ENCODE results near the gene RERE.
"Not testable (repeated sequence)": the region's sequence is repeated elsewhere in the genome, so short reads cannot be mapped to it uniquely, and the experiment has no call there.

Gene RERE

DNA sequence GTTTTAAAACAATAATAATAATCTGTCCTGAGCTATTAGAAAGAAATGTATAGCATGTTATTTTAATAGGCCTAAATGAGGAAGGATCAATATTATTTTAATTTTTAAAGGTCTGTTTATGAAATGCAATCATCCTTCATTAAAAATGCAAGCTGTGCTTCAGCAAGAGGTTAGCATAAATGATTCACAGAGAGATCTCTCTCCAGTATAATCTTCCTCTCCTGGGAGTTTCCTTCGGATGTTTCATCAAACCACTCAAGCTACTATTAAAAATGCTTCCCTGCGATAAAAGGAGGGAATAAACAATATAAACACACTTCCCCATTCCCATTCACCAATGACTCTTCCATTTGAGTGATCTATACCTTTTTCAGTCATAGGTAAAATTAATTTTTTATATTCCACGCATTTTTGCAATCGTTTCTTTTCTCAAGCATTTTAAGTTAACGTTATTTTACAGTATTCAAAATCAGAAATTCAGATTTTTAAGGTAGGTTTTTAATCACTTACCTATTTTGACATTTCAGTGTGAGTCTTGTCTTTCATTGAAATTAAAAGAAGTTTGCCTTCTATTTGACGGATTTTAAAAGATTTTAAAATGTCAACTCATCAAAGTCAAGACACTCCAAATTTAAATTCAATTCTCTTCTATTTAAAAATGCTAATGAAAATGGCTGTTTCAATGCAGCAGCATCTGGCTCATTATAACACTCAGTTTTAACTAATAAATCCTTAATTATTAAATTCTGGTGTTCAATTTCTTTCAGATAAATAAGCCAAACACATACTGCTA lies 64.3 kb downstream of the RERE start:
- no peak for DNase-seq (ENCODE audit: low read depth in 2 of 2)

DNA sequence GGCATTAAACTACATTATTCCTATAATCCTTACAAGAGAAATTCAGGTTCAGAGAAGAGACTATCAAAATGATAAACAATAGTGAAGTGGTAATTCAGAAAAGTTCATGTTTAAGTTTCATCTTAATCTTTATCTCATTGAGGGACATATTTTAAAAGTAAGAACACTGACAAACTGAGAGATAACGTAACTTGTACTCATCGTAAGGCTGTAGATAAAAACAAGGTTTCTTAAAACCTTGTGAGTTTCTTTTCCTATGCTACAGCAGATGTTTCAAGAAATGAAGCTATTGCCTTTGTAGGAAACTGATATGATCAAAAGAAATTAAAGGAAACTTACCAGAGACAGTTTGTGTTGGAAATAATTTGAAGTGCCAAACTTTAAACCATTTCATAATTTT lies 65.0 kb downstream of the RERE start:
- no peak for DNase-seq (ENCODE audit: low read depth in 2 of 2)

DNA sequence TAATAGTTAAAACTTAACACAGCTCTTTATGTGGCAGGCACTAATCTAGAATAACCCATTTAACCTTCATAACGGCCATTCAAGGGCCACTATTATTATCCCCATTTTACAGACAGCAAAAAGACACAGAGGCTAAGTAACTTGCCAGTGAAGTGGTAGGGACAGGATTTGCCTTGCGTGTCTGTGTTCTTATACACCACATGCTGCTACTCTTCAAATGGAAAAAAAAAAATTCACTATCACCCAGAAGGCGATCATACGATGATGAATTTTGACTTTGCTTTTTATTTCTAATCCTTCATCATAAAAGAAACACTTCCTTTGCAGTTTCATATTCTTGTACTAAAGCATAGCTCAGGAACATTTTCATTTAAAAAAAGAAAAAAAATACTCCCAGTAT lies 65.5 kb downstream of the RERE start:
- DNase-seq (ENCODE audit: low read depth in 2 of 2), result no peak

DNA sequence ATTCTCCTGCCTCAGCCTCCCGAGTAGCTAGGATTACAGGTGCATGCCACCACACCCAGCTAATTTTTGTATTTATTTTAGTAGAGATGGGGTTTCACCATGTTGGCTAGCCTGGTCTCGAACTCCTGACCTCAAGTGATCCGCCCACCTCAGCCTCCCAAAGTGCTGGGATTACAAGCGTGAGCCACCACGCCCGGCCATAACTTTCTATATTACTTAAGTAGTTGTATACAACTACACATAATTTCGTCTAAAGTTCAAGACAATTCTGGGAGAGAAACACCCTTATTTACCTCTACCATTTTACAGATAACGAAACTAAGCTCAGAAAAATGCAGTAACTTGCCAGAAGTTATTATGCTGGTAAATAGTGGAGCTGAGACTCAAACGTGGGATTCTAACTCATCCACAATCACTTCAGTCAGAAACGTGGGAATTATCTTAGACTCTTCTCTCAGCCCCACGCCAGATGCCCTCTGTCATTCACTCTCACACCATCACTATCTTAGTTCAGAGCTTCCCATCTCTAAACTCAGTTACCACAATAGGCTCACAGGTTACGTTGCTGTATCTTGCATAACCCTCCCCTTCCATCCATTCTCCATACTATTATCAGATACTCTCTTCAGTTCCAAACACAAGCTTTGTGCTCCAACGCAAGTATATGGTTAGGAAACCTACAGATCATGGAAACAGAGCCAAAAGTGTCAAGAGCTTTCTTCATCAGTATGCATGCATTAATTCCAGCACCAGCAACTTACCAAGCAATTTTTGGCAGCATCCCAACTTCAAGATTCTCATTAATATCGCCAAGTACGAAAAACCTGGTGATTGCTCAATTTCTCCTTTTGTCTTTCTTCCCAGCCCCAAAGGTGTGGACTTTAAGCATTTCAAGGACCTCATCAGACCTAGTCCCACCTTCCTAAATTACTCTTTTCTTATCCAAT lies 69.3 kb downstream of the RERE start:
- DNase-seq (ENCODE audit: low read depth in 2 of 2), result no peak

DNA sequence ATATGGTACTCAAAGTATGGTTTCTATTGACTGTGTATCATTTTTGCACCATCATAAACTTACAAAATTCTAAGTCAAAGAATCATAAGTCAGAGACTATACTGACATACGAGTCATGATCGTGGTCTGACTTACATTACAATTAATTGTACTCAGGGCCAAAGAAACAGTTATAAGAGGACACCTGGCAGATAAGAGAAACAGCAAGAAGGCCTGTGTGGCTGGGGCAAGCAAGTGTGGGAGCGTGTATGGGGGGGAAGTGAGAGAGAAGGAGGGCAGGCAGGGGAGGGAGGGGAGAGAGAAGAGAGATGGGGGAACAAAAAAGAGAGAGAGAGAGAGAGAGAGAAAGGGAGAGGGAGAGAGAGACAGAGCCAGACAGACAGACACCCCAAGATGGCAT lies 70.9 kb downstream of the RERE start:
- no peak for DNase-seq (ENCODE audit: low read depth in 2 of 2)

DNA sequence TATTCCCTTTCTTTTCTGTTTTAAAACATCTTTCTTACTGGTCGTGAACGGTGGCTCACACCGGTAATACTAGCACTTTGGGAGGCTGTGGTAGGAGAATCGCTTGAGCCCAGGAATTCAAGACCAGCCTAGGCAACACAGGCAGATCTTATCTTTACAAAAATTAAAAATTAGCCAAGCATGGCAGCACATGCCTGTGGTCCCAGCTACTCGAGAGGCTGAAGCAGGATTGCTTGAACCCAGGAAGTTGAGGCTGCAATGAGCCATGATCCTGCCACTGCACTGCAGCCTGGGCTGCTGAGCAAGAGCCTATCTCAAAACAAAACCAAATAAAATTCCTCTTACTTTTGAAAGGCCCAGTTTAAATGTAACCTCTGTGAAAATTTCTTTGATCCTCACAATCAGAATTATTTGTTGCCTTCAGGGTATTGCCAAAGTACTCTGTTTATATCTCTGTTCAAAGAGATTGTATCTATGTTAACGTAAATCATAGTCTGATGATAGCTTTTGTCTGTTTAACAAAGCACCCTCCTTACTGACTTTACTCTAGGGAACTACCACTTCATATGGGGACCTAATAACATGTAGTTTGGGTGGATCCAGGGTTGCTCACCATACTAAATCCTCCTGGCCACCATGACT lies 71.6 kb downstream of the RERE start:
- no peak for DNase-seq (ENCODE audit: low read depth in 2 of 2)

DNA sequence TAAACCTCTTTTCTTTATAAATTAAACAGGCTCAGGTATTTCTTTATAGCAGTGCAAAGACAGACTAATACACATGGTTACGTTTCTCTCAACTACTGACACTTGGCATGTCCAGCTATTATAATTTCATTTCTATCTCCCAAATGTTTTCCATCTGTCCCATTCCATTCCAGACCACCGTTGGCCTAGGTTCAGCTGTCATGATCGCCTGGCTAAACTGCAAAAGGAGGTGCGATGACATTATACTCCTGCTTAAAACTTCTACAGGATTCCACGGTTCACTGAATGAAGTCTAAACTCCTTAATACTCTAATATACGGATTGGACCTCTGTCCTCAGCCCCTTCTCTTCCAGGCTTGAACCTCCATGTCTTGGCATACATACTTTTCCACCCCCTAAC lies 72.1 kb downstream of the RERE start:
- DNase-seq (ENCODE audit: low read depth in 2 of 2), result no peak

DNA sequence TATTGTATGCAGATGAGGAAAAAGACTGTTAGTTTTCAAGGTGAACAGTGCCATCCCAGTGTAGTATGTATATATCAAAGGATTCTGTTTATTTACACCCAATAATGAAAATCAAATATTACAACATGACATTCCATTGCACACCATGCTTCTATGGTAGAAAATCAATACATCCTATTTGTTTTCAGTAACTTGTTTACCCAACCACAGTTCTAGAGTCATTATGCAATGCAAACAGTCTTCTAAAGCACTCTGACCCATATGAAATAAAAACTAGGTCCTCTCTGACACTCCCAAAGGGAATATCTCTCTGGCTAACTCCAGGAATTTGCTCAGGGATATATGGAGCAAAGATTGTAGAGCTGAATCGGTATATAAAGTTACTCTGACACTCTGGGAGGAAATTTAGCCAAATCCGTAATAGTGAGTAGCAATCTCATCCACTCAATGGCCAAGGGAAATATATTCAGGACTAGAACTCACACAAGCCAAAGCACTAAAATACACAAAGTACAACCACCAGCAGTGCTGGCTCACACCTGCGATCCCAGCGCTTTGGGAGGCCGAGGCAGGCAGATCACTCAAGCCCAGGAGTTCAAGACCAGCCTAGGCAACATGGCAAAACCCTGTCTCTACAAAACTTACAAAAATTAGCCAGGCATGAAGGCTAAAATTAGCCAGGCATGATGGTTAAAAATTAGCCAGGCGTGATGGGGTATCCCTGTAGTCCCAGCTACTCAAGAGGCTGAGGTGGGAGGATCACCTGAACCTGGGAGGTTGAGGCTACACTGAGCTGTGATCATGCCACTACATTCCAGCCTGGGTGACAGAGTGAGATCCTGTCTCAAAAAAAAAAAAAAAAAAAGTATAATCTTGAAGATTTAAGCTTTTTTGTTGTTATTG lies 75.2 kb downstream of the RERE start:
- no peak for DNase-seq (ENCODE audit: low read depth in 2 of 2)

DNA sequence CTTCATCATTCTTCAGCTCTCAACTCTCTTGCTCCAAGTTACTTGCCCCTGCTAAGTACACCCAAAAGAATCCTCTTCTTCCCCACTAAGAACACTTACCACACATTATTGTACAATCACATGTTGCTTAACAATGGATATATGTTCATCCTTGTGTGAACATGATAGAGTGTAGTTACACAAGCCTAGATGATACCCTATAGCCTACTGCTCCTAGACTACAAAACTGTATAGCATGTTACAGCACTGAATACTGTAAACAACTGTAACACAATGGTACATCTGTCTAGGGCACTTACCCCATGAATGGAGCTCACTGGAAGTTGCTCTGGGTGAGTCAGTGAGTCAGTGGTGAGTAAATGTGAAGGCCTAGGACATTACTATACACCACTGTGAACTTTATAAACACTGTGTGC lies 77.4 kb downstream of the RERE start:
- DNase-seq (ENCODE audit: low read depth in 2 of 2), result no peak

DNA sequence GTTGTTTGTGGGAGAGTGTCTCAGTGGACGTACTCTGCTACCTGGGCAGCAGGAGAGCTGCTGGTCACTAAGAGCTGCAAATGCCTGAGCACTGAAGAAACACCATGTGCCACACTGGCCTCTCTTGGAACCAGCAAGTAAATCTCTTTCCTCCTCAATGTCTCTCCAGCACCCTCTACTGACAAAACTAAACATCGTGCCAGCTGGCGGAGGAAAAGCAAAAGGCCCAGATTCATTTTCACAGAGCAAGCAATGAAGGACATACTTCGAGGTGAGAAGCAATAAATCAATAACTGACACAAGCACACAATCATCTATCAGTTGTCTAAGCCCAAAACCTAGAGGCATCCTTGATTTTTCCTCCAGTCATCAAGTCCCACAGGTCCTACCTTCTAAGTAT lies 78.1 kb downstream of the RERE start:
- DNase-seq (ENCODE audit: low read depth in 2 of 2), result no peak

DNA sequence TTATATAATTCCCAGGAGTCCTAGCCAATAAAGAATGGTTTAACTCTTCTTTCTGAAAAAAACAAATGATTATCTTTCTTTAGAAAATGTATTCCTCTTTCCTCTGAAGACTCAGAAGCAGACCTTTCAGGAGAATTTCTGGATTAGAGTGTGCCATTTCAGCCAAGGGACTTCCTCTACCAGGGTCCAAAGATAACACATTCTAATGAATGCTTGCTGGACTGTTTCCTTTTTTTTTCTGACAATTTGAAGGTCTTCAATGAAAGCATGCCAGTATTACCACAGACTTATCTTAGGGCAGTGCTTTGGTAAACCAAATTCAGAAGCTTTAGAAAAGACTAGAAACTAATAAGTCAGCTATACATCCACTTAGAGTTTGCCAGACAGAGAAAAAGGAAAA lies 80.5 kb downstream of the RERE start:
- no peak for DNase-seq (ENCODE audit: low read depth in 2 of 2)

DNA sequence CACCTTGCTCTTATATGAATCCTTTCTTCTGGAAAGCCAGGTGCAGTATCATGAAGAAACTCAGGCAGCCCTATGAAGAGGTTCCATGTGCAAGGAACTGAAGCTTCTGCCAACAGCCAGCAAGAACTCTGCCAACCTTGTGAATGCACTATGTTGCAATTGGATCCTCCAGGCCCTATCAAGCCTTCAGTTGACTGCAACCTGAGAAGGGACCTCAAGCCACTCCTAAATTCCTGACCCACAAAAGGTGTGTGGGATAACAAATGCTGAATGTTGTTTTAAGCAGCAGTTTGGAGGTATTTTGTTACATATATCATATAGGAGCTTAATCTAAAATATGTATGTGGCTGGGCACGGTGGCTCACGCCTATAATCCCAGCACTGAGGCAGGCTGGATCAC lies 84.0 kb downstream of the RERE start:
- DNase-seq (ENCODE audit: low read depth in 2 of 2), result no peak

DNA sequence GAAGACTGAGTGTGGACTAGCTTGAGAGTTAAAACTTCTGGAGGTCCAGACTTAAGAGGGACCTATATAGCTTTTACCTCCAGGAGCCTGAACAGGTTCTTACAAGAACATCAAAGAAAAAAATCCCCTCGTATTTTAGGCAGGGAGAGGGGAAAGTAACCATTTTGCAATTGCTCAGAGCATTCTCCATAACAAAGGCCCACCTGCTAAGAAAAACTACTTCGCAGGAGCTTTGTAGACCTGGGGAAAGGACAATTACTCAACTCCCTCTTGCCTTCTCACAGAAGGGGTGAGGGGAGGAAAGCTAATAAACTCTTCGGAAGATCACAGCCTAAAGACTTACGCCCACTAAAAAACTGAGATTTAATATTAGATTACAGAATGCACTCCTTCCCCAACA lies 86.3 kb downstream of the RERE start:
- DNase-seq (ENCODE audit: low read depth in 2 of 2), result no peak

DNA sequence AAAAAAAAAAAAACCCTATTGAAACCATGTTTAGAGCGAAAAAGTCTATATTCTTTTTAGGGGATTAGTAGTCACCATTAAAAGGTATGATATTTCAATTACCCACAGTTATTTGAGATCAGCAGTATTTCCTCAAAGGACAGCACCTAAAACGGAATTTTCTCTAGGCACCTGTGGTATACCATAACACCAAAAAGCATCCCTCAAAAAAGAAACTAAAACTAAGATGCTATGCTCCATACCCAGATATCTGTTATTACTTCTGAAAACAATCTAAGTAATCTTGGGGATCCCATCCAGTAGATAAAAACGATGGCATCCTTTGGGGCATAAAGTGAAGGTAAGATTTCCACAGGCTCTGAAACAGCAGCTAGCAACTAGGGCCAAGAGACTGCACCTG lies 89.0 kb downstream of the RERE start:
- no peak for DNase-seq (ENCODE audit: low read depth in 2 of 2)

DNA sequence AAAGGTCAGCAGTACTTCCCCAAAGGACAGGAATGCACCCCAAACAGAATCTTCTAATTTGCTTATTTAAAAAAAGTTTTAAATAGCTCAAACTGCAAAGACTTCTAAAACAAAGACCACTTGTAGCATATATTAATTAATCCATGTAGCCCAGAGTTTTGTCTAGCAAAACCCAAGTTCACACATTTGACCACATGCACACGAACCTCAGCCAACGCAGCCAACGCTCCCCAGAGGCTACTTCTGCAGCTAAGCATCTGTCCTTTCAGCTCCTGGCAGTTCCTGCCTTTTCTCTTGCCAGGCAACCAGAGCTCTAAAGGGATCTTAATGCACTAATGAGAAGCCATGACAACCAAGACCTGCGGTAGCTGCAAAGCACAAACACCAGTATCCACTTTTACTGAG lies 89.6 kb downstream of the RERE start:
- no peak for DNase-seq (ENCODE audit: low read depth in 2 of 2)

DNA sequence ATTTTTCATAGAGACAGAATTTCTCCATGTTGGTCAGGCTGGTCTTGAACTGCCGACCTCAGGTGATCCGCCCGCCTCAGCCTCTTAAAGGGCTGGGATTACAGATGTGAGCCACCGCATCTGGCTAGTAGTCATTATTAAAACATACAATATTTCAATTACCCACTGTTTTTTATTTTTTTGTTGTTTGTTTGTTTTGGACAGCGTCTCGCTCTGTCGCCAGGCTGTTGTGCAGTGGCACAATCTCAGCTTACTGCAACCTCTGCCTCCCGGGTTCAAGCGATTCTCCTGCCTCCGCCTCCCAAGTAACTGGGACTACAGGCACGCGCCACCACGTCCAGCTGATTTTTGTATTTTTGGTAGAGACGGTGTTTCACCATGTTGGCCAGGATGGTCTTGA lies 90.1 kb downstream of the RERE start:
- DNase-seq (ENCODE audit: low read depth in 2 of 2), result not testable (repeated sequence)

DNA sequence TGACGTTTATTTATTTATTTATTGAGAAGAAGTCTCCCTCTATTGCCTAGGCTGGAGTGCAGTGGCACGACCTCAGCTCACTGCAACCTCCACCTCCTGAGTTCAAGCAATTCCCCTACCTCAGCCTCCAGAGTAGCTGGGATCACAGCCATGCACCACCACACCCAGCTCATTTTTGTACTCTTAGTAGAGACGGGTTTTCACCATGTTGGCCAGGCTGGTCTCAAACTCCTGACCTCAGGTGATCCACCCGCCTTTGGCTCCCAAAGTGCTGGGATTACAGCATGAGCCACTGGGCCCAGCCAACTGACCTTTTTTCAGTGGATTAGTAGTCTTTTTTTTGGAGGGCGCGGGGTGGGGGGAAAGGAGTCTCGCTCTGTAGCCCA lies 90.6 kb downstream of the RERE start:
- DNase-seq (ENCODE audit: low read depth in 2 of 2), result not testable (repeated sequence)

DNA sequence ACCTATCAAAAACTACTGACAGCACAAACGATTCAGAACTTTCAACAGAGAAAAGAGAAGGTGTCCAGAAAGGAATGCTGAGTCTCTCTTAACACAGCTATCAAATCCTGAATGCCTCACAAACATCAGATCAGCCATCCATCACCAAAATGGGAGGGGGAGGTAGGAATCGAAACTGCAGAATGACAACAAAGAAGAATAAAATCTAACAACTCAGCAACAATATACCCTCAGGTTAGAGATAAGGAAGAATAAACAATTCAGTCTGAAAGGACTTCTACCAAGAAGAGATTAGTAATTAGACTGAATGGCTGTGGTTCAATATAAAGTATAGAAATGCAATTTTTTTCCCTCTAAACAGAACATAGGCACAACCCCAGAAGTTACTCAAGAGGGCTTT lies 94.4 kb downstream of the RERE start:
- no peak for DNase-seq (ENCODE audit: low read depth in 2 of 2)

DNA sequence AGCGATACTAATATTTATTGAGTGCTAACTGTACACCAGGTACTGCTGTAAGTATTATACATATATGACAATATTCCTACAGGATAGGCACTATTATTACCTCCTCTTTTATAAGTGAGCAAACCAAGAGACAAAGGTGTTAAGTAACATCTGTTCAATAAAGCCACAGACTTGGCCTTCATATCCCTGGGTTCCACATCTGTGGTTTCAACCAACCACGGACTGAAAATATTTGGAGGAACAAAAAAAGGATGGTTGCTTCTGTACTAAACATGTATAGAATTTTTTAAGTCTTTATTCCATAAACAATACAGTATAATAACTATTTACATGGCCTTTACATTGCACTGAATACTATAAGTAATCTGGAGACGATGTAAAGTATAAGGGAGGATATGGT lies 95.1 kb downstream of the RERE start:
- no peak for DNase-seq (ENCODE audit: low read depth in 2 of 2)

DNA sequence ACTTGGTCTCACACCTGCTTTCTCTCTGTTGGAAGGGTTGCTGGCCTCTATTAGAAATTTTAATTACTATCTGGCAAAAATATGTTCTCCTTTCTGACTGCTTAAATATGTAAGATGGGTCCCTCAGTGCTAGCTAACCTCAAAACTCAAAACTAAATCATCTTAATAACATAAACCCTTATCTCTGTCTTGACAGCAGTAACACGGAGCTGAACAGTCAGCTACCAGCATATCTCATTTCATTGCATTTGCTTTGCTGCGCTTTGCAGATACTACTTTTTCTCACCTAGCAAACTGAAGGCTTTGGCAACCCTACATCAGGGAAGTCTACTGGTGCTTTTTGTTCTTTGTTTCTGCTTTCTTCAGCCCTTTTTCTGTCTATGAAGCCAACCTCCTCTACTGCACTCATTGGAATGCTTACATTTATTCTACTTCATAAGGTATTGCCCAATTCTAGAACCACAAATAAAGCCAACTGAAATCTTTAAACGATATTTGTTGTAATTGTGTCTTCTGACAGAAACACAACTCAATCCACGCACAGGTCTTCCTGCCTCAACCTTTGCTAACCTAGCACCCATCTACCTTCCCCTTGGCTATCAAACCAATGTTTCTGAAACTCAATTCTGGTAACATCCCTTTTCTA lies 95.6 kb downstream of the RERE start:
- DNase-seq (ENCODE audit: low read depth in 2 of 2), result no peak

DNA sequence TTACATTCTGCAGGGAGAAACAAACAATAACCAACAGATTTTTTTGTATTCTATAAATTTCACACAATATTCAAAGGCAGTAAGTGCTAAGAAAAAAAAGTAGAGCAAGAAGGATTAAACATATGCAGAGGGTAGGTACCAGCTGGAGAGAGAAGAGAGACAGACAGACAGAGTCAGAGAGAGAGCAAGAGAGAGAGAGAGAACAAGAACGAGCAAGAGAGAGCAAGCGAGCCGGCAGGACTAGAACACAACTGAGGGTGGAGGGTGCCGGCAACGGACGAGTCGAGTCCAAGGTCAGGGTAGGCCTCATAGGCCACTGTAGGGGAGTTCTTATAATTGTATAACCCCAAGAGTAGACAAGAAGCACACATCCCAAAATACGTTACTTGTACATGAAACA lies 97.1 kb downstream of the RERE start:
- DNase-seq (ENCODE audit: low read depth in 2 of 2), result no peak
